ENCODE results near the gene MEIOC. TPM values are rescaled to one million over a fixed set of nuclear protein-coding genes. Genes with fewer than 3 reads are reported as not detected.

Gene MEIOC
- total and polyA plus RNA-seq, 2 of the 4 experiments (the other 2 are of a cell fraction) = 0.27 to 0.36 TPM

DNA sequence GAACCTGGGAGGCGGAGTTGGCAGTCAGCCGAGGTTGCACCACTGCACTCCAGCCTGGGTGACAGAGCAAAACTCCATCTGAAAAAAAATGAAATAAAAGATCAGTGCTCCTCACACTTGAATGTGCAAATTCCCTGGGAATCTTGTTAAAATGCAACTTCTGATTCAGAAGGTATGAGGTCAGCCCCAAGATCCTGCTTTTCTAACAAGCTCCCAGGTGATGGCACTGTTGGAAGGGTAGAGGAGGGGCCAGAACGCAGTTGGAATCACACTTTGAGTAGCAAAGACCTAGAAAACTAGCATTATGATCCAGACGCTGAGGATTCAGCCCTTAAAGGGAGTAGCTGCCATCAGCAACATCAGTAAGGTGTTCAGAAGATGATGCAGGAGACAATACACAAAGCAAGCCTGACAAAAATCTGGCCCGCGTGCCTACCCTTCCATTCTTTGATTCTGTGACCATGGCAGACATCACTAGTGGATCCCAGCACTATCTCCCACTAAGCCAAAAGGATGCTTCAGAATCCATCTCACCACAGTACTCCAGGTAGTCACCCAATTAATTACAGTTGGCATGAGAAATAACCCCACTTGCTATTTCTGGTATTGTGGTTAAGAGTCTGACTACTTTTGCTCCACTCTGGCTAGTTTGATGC, 33.1 kb upstream of the MEIOC start:
- intact Hi-C loops (cut with micrococcal nuclease) = no loop called here
- DNase-seq (no peak), ATAC-seq (ENCODE audit: low read depth) (no peak)
- Histone ChIP-seq H2BK120ac (ENCODE audit: low read depth, low read length) (no peak overlapping the region), H3K4ac (ENCODE audit: low read depth, low read length) (no peak overlapping the region), H4K20me1 (ENCODE audit: insufficient read depth, low read length) (no peaks in the 10 kb centered on the region), H3K4me2 (ENCODE audit: low read depth, low read length) (no peak overlapping the region), H3K4me3 (ENCODE audit: insufficient read depth, low read depth, low read length) (no peak overlapping the region), H3K27me3 (ENCODE audit: control insufficient read depth, insufficient read depth, low read length) (peaks cover 6% of the 10 kb centered on the region), H2AK9ac (replicated peaks; ENCODE audit: low read depth, low read length, poor library complexity) (no peak overlapping the region), H3K14ac (replicated peaks; ENCODE audit: low read depth, low read length) (no peak overlapping the region), H2AFZ (replicated peaks; ENCODE audit: low read length, poor library complexity) (no peak overlapping the region), H2AK5ac (ENCODE audit: low read depth, low read length) (no peak overlapping the region), H3K4me1 (ENCODE audit: control insufficient read depth, insufficient read depth, low read length) (peaks cover 3% of the 10 kb centered on the region; the same call in 1 of the 2 replicates), H3K79me1 (ENCODE audit: low read depth in 1 of 2, low read length in 2 of 2) (no peaks in the 10 kb centered on the region), H3K23ac (ENCODE audit: low read depth, low read length) (no peak overlapping the region), H2BK5ac (ENCODE audit: low read depth, low read length, poor library complexity, severe bottlenecking) (no peak overlapping the region), H3K36me3 (ENCODE audit: control insufficient read depth, insufficient read depth, low read length) (no peaks in the 10 kb centered on the region), H4K91ac (ENCODE audit: insufficient read depth, low read depth, low read length) (no peak overlapping the region), H3K9me1 (ENCODE audit: insufficient read depth, low read length) (no peaks in the 10 kb centered on the region), H2BK15ac (ENCODE audit: low read depth, low read length) (no peak overlapping the region), H3K18ac (ENCODE audit: low read depth, low read length) (no peak overlapping the region), H3K27ac (ENCODE audit: insufficient read depth, low read length) (no peak overlapping the region), H2BK20ac (ENCODE audit: low read depth, low read length) (no peak overlapping the region), H4K5ac (ENCODE audit: low read depth, low read length) (no peak overlapping the region), H3K9me3 (ENCODE audit: control insufficient read depth, insufficient read depth, low read length) (peaks cover 4% of the 10 kb centered on the region), H3K56ac (ENCODE audit: extremely low read depth, insufficient read depth, low read length) (no peak overlapping the region), H3K9ac (ENCODE audit: low read depth, low read length) (no peak overlapping the region), H4K8ac (ENCODE audit: low read depth in 2 of 2, low read length in 2 of 2) (no peak overlapping the region)
- in situ Hi-C loops (cut with MboI; ENCODE audit: low sequenced_read_pairs) = no loop called here
- POLR2A ChIA-PET (ENCODE audit: unreplicated experiment) = no interaction called here
- 65% methylated on average over 2 of the region's 6 CpGs; no CpG with 5 or more reads in 1 of the 2 experiments for WGBS, 2 experiments (ENCODE audit: extremely low coverage in 2 of 2, insufficient read length in 1 of 2)
- TF ChIP-seq RCOR1 (IDR thresholded peaks at IDR 0.05; ENCODE audit: insufficient replicate concordance, low read length) (no peak), CHD1 (IDR thresholded peaks at IDR 0.05; ENCODE audit: low read depth, low read length) (no peak)
- dilution Hi-C loops (cut with HindIII; ENCODE audit: low sequenced_read_pairs, unreplicated experiment) = no loop called here
- CTCF ChIA-PET = no interaction called here
- BruUV-seq (replicated peaks) = no TSS peak

Data from IMR-90 (cell line).